GM04504 (cell line): Measurements from ENCODE around the gene PAK5.

ENCODE experiments used
- DNase-seq: peaks from one replicate; pipeline ENCODE4 v3.0.0-alpha.2; 2012; ENCODE audit warnings: low read depth

The PAK5 gene

GRCh38 chr20:9789131-9789530 lies 49.7 kb downstream of the PAK5 start:
- DNase-seq, result no peak

GRCh38 chr20:9775176-9775575 lies 63.7 kb downstream of the PAK5 start:
- DNase-seq, result no peak

GRCh38 chr20:9769954-9770353 lies 68.9 kb downstream of the PAK5 start:
- no peak for DNase-seq

- no peak for DNase-seq
Observed at GRCh38 chr20:9761476-9761875, 77.4 kb downstream of the PAK5 start.

DNA sequence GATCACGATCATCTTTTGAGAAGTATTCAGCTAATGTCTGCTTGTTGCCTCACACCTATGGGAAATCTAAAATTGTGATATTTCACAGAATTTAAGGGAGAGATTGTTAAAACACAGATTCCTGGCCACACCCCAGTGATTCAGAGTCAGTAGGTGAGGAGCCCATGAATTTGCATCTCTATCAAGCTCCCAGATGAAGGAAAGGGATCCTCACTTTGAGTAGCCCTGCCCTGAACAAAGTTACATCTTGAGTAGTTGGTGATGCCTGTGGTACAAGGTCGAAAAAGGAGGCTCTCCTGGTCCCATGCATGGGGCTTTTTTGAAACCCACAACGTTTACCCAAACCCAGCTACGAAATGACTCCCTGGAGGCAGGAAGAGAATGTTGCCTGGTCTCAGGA lies 79.5 kb downstream of the PAK5 start:
- DNase-seq, result no peak

- DNase-seq, result no peak
Observed at GRCh38 chr20:9758752-9759151, 80.1 kb downstream of the PAK5 start.

DNA sequence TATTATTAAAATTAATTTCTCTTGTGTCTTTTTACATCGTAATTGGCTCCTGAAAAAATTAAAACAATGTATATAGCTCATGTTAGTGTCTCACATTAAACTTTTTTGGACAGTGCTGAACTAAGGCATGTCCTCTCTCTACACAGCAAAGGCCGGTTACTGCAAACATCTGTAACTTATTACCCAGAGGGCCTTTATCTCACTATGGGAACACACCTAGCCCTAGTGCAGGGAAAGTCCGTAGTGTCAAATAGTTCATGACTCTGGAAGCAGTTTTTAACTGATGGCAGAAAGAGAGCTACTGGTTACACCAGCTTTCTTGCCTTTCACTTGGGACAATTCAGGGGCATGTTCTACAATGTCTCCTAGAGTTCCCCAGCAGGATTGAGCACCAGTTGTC lies 82.2 kb downstream of the PAK5 start:
- DNase-seq, result no peak

- DNase-seq, result no peak
Observed at GRCh38 chr20:9755301-9755700, 83.6 kb downstream of the PAK5 start.

DNA sequence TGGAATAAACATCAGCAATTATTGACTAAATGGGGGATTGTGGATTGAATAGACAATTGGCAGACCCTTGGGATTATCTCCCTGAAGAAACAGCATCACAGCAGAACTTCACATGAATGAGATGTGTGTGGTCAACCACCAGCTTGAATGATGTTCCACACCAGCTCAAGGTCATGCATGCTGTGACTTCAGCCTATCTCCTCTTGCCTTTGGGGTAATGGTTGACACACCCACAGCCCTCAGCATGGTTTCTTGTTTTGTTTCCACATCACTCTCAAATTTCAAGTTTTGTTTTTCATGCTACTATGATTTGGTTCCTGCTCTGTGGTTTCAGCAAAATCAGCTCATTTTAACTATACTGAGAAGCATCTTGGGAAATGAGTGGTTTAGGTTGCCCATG lies 94.3 kb downstream of the PAK5 start:
- no peak for DNase-seq

GRCh38 chr20:9743871-9744270 lies 95.0 kb downstream of the PAK5 start:
- no peak for DNase-seq

DNA sequence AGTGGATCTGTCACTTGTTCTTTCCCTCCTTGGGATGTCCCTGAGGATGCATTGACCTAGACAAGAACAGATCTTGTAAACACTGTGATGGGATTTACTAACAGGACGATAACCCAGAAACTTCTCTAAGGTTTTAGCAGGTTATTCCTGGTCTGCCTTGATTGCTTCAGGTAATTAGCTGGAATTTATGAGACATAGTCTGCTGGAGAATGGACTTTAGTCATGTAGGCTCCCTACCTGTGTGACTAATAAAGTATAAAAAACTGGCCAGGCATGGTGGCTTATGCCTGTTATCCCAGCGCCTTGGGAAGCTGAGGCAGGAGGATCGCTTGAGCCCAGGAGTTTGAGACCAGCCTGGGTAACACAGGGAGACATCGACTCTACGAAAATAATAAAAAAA lies 96.1 kb downstream of the PAK5 start:
- no peak for DNase-seq

- DNase-seq, result no peak
Observed at GRCh38 chr20:9741996-9742395, 96.9 kb downstream of the PAK5 start.

DNA sequence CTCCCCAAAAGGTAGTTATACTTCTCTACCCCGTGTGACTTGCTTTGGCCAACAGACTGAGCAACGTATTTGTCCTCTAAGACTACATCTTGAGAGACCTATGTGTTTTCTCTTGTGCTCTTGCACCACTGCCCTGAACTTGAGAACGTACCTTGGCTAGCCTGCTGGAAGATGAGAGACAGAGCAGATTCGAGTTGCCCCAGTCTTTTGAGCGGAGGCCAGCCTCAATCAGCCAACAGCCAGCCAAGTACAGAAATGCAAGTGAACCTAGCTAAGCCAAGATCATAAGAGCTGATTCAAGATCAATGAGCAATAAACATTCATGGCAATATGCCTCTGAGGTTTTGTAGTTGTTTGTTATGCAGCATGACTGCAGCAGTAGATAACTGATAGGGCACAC lies 98.4 kb downstream of the PAK5 start:
- DNase-seq, result no peak

- DNase-seq, result no peak
Observed at GRCh38 chr20:9739991-9740390, 98.9 kb downstream of the PAK5 start.

DNA sequence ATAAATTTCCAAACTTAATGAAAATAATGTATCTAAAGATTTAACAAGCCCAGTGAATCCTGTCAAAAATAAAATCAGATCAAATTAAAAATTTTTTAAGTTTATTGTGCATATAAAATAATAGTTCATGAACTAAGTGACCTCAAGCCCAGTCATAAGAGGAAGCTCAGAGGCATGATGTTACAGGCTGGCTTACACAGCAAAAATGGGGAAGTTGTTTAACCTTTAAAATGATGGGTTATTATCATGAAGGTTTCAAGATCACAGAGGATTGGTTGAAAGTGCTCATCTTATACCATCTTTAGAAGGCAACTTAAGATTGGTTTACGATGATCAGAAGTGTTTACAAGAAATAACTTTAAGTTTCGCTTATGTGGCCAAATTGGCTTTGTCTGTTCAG lies 102.5 kb downstream of the PAK5 start:
- DNase-seq, result no peak

DNA sequence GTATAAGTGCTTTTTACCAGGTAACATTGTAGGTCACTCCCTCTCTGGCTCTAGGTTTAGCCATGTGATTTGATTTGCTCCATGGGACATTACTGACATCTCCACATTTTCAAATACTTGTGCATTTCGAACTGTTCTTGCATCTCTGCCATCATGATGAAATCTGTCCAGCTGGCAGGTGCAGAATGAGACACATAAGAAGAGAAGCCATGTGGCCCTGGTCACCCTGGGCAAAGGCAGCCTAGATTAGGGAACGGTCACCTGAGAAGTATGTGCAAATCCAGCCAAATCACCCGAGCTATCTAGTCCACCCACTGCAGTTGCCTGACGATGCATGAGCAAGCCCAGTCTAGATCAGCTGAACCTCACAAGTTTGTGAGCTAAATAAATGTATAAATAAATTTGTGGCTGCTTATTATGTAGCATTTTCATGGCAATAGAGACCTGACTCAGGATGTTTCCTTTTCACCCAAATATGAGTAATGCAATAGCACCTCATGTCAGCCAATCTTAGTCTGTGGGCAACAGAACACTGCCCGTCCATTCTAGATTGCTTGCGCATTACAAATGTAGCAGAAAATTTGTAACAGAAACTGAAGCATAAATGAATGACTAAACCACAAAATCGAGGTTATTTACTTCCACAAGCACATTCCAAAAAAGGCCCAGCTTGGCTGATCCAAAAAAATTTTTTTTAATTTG lies 115.2 kb downstream of the PAK5 start:
- DNase-seq, result no peak

- no peak for DNase-seq
Observed at GRCh38 chr20:9711872-9712271, 127.0 kb downstream of the PAK5 start.

DNA sequence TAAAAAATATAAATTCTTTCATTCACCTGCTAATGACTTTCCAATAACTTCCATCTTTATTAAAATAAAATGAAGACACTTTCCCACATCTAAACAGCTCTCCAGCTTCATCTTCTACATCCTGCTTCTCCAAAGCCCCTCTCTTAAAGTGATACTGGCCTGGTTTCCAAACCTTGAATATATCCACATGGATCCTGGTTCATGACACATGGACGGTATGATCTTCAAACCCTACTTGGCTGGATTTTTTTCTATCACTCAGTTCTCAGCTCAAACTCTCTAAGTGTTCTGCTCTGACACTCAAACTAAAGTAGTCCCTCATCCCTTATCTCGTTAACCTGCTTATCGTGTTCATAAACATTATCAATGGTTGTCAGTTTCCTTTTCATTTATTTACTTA lies 128.2 kb downstream of the PAK5 start:
- DNase-seq, result no peak

- no peak for DNase-seq
Observed at GRCh38 chr20:9705722-9706476, 133.0 kb downstream of the PAK5 start.

DNA sequence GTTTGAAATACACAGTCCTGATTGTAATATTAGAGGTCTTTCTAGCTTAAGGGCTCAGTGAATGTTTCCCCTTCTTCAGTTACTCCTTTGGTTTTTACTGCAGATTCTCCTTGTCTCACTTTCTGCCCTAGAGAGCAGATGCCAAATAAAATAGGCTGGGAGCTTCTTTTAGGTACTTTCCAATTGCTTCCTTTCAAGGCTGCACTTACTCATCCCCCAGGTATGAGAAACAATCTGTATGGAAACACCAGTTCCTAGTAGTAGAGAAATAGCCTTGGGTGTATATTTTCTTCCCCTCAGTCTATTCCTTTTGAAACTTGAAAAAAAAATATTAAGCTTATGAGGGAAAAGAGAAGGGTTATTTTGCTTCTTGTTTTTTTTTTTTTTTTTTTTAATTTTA lies 139.7 kb downstream of the PAK5 start:
- no peak for DNase-seq

GRCh38 chr20:9689041-9689440 lies 149.8 kb downstream of the PAK5 start:
- DNase-seq, result no peak

DNA sequence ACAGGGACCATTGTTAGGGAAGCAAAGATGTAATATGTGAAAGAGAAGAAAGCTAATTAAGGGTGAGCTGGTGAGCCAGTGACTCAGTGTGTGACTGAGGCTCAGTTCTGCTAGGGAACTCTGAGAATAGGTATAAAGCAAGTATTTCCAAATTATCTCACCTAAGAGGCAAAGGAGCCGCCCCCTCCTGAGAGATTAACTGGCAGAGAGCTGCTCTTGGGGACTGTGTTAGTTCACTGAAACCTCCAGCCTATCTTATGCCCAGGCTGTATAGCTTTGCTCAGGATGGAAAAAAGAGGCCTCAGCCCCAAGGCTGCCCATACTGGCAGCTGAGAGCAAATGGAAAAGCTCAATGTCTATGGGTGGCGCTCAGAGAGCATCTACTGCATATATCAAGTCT lies 152.0 kb downstream of the PAK5 start:
- DNase-seq, result no peak

- no peak for DNase-seq
Observed at GRCh38 chr20:9686455-9686854, 152.4 kb downstream of the PAK5 start.

DNA sequence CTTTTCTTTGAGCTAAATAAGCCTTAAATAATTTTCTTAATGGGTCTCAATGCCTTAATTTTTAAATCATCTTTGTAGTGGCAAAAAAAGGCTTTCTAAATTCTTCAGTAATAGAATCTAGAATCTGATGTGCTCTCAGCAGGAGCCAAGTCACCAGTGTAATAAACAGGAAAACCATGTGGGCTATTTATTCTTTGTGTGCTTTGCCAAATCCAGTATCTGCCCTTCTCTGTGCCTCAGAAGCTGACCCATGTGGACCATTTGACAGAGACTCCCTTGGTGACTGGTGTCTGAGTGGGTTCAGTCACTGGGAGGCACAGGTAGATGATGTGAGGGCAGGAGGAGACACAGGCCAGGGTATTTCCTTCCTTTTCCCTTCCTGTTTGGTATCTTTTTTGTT lies 152.9 kb downstream of the PAK5 start:
- DNase-seq, result no peak
